GM13976 (cell line): ENCODE measurements around the gene TMPRSS13.

Experiments
- DNase-seq: peaks from one replicate; pipeline ENCODE4 v3.0.0; 2012; ENCODE audit warnings: low spot score
- CTCF ChIP-seq: IDR thresholded peaks from 2 replicates; pipeline ENCODE4 v1.5.1; 2012; ENCODE audit warnings: borderline replicate concordance, mild to moderate bottlenecking; ENCODE audit not compliant: insufficient read depth; ENCODE audit errors: extremely low read depth, missing control alignments, control extremely low read depth
- in situ Hi-C: fragments of 300-500 bp; cut with MboI; formaldehyde crosslinking; loops from one replicate; pipeline ENCODE4 v1.12.0; 2022; ENCODE audit warnings: low sequenced_read_pairs, mixed read lengths, inconsistent platforms; ENCODE audit not compliant: unreplicated experiment

Gene TMPRSS13

GRCh38 chr11:117898059-117898458 is 31.1 kb downstream of the TMPRSS13 start:
- DNase-seq, result no peak
- no peak for TF ChIP-seq CTCF
- in situ Hi-C loops, result no loop called here

GRCh38 chr11:117892651-117893050 is 36.6 kb downstream of the TMPRSS13 start:
- DNase-seq, result no peak
- TF ChIP-seq CTCF, result no peak
- in situ Hi-C loops, result no loop called here

- no peak for TF ChIP-seq CTCF
- DNase-seq, result no peak
- in situ Hi-C loops, result no loop called here
Measured at GRCh38 chr11:117891362-117891761, 37.8 kb downstream of the TMPRSS13 start.

- in situ Hi-C loops, result no loop called here
- TF ChIP-seq CTCF, result no peak
- DNase-seq, result no peak
Measured at GRCh38 chr11:117888139-117888566, 41.0 kb downstream of the TMPRSS13 start.

- no peak for DNase-seq
- in situ Hi-C loops, result no loop called here
- no peak for TF ChIP-seq CTCF
Measured at GRCh38 chr11:117887431-117888138, 41.6 kb downstream of the TMPRSS13 start.

- in situ Hi-C loops, result no loop called here
- TF ChIP-seq CTCF, result no peak
- DNase-seq, result no peak
Measured at GRCh38 chr11:117885777-117886176, 43.4 kb downstream of the TMPRSS13 start.
